Stimulated activated CD8-positive, alpha-beta memory T cell treated with anti-CD3 and anti-CD28 coated beads, Interleukin-15, amount 100 ng/mL, for 4 hours (primary cell): Measurements from ENCODE around the gene KLF16.
"Not testable (repeated sequence)": the region's sequence is repeated elsewhere in the genome, so short reads cannot be mapped to it uniquely, and the experiment has no call there.

Experiments used
- DNase-seq, 2 donors: peaks; one replicate each; pipeline ENCODE4 v3.0.0-alpha.2; 2020; ENCODE audit warnings: low read depth in 2 of 2

Gene KLF16

GRCh38 chr19:1863328-1863637 lies at the start of gene KLF16:
Gene KLF16, minus strand, starts transcription at chr19:1863579. Its CDS starts 82 bp downstream, at chr19:1863497.
- DNase-seq = no peak

DNA sequence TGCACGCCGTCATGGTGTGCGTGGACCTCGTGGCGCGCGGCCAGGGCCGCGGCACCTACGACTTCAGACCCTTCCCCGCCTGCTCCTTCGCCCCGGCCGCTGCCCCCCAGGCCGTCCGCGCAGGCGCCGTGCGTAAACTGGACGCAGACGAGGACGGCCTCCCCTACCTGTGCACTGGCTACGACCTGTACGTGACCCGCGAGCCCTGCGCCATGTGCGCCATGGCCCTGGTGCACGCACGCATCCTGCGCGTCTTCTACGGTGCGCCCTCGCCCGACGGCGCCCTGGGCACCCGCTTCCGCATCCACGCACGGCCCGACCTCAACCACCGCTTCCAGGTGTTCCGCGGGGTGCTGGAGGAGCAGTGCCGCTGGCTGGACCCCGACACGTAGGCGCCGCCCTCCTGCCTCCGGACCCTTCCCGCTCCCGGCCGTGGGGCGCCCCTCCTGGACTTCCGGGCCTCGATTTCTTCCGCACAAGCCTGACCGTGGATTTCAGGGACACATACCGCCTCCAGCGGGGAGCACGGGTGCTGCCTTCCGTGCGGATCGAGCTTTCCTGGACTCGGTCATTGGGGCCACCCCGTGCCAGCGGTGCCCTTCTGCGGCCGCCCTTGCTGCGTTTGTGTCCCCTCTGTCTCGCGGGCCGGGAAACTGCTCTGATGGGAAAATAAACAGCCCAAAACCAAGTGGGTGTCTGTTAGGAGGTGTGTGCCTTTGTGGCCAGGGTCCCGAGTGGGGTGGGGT lies 49.6 kb upstream of the KLF16 start:
- DNase-seq = no peak

- DNase-seq = no peak
Observed at GRCh38 chr19:1911995-1912394, 48.6 kb upstream of the KLF16 start.

GRCh38 chr19:1911098-1911497 lies 47.7 kb upstream of the KLF16 start:
- no peak for DNase-seq

DNA sequence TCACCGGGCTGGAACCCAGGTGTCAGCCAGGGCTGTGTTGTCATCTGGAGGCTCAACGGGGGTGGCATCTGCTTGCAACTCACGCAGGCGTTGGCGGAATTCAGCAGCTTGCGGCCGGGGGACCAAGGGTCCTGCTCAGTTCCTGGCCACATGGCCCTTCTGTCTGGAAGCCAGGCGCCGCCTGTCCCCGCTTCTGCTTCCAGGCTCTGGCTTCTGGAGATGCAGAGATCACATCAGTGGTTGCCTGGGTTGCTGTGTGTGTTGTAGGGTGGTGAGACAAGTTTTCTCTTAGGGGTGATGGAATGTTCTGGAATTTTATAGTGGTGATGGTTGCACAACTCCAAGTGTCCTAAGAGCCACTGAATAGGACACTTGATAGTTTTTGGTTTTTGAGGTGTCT lies 46.8 kb upstream of the KLF16 start:
- DNase-seq = no peak

DNA sequence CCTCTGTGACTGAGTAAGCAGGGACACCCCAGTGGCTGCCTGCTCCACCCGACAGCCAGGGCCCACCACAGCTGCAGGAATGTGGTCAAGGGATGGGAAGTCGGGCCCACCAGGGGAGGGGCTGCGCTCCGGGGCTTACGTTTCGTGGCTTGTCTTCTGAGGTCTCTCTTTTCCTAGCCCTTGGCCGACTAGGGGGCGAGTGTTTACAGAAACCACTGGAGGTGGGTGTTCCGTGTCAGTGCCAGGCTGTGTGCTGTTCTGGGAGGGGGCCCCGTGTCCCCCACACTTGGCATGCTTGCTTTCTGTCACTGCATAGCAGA lies 46.3 kb upstream of the KLF16 start:
- DNase-seq = no peak

DNA sequence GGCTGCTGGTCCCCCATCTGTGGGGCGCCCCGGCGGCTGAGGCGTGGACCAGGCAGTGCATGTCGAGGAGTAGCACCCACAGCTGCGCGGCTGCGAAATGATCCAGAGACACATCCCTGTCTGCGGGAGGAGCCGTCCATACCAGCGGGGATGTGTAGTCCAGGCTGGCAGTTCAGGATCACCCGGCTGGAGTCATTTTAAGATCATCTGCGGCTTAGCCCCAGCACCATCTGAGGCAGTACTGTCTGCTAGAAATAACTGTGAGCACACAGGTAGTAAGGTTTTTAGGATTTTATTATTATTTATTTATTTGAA lies 44.9 kb upstream of the KLF16 start:
- DNase-seq = no peak

DNA sequence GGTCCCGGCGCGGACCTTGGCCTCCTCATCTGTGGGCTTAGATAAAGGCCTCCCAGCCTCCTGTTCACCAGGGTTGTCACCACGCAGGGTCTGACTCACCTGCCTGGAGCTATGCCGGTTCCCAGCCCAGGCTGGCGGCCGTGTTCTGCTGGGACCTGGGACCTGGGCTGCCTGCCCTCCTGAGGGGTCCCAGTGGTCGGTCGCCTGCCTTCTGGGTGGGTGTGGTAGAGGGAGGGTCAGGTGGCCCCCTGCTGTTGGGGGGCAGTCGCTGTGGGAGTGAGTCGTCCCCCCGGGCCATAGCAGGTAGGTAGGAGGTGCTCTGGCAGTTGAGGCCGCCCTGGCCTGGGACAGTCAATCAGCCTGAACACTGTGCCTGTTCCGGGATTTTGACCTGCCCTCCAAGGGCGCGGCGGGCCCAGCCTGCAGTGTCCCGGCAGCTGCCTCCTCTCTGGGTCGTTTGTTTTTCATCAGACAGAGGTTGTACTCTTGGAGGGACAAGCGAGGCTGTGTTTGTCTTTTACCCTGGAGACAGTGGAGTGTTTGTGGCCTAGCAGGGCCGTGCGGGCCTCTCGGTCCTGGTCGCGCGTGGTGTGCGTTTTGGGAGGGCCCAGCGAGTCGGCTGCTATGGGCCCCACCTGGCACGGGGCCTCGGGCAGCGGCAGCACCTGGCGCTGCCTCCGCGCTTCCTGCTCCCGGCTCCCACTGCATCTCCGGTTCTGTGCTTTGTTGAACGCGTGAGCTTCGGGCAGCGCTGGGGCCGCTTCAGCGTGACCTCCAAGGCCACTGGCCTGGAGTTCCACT lies 44.4 kb upstream of the KLF16 start:
- DNase-seq = no peak

DNA sequence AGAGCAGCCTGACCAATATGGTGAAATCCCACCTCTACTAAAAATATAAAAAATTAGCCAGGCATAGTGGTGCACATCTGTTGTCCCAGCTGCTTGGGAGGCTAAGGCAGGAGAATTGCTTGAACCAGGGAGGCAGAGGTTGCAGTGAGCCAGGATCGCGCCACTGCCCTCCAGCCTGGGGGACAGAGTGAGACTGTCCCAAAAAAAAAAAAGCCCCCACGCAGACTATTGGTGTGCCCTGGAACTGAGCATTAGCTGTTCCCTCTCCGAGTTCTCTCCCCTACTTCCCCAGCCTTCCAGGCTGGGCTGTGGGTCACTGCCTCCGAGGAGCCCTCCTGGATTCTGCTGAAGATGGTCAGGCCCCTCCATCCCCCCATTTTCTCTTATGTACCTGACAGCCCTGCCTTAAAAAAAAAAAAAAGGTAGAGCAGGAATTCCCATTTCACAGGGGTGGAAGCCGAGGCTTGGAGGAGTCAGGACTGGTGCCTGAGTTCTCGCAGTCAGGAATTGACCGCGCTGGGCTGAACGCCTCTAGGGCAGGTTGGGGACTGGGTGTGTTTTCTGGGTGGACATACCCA lies 43.7 kb upstream of the KLF16 start:
- no peak for DNase-seq

- DNase-seq = no peak
Observed at GRCh38 chr19:1905863-1906375, 42.5 kb upstream of the KLF16 start.

GRCh38 chr19:1905110-1905862 lies 41.9 kb upstream of the KLF16 start, which contains the start of the genes ADAT3 and SCAMP4:
Gene ADAT3, plus strand, starts transcription at chr19:1905399. Its CDS starts 6,649 bp downstream, at chr19:1912048.
Gene SCAMP4, plus strand, starts transcription at chr19:1905399. Its CDS starts 9,621 bp downstream, at chr19:1915020.
- peak; percentile 97 for DNase-seq

DNA sequence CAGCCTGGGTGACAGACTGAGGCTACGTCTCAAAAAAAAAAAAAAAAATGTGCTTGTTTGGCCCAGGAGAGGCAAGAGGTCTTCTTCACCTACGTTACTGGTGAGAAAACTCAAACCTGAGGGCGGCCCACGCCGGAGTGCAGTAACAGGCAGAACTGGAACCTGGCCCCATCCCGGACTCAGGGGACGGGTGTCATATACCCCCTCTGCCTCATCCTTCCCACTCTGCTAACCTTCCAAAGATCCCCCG lies 41.4 kb upstream of the KLF16 start:
- no peak for DNase-seq

DNA sequence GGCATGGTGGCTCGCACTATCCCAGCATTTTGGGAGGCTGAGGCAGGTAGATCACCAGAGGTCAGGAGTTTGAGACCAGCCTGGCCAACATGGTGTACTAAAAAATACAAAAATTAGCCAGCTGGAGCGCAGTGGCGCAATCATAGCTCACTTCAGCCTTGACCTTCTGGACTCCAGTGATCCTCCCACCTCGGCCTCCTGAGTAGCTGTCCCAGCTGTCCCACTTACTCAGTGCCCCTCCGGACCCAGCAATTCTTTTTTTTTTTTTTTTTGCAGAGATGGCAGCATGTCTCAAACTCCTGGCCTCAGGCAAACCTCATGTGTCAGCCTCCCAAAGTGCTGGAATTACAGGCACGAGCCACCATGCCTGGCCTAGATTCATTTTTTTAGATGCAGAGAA lies 39.5 kb upstream of the KLF16 start:
- DNase-seq = no peak

DNA sequence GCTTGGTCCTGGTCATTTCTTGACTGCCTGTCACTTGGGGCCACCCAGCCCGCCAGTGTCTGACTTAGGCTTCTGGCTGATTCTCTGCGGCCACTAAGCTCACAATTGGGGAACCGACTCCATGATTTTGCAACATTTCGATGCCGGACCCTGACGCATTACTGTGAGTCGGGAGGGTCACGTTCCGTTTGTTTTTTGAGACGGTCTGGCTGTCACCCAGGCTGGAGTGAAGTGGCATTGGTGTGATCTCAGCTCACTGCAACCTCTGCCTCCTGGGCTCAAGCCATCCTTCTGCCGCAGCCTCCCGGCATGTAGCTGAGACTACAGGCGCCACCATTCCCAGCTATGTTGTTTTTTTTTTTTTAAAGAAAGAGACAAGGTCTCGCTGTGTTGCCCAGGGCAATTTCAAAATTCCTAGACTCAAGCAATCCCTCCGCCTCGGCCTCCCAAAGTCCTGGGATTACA lies 38.6 kb upstream of the KLF16 start:
- DNase-seq = no peak

DNA sequence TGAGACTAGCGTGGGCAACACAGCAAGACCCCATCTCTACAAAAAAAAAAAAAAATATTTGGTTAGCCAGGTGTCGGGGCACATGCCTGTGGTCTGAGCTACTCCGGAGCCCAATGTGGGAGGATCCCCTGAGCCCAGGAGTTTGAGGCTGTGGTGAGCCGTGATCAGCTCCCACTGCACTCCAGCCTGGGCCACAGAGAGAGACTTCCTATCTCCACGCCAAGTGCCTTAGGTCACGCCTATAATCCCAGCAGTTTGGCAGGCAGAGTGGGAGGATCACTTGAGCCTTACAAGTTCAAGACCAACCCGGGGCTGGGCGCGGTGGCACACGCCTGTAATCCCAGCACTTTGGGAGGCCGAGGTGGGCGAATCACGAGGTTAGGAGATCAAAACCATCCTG lies 33.1 kb upstream of the KLF16 start:
- DNase-seq = no peak

DNA sequence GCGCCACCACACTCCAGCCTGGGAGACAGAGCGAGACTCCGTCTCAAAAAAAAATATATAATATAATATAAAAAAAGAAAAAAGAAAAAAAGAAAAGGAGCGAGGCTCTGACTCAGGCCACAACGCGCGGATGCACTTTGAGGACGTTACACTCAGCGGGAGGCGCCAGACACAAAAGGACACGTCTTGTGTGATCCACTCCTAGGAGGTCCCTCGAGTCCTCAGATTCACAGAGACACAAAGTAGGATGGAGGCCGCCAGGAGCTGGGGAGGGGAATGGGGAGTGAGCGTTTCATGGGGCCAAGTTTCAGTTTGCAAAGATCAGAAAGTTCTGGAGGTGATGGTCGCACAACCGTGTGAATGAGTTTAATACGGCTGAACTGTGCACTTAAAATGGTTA lies 30.4 kb upstream of the KLF16 start:
- DNase-seq = no peak

GRCh38 chr19:1889907-1890306 lies 26.5 kb upstream of the KLF16 start:
- DNase-seq = no peak

- DNase-seq = no peak
Observed at GRCh38 chr19:1888385-1888784, 25.0 kb upstream of the KLF16 start.

GRCh38 chr19:1886360-1886759 lies 23.0 kb upstream of the KLF16 start:
- not testable (repeated sequence) for DNase-seq

DNA sequence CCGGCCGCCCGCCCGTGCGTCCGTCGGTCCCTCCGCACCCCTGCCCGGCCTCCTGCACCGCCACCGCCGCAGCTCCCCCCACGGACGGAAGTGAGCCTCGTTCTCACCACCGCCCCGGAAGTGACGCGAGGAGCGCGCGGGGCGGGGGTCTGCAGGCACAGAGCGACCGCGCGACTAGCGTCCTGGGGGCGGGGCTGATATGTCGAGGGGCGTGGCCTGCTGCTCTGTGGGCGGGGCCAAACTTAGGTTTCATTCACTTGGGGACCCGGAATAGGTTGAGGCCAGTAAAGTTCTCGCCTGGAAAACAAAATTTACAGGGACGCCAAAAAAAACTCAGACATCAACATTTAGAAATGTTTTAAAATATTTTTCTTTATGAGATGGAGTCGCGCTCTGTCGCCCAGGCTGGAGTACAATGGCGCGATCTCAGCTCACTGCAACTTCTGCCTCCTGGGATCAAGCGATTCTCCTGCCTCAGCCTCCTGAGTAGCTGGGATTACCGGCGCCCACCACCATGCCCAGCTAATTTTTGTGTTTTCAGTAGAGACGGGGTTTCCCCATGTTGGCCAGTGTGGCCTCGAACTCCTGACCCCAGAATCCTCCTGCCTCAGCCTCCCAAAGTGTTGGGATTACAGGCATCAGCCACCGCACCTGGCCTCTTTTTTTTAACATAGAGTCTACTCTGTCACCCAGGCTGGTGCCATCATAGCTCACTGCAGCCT lies 22.2 kb upstream of the KLF16 start, which contains the start of gene ABHD17A:
Gene ABHD17A, minus strand, starts transcription at position 99 of the 722 bp plus-strand sequence. CDS start 3,930 bp downstream, outside the sequence.
- DNase-seq = peak; percentile 85 to 90

DNA sequence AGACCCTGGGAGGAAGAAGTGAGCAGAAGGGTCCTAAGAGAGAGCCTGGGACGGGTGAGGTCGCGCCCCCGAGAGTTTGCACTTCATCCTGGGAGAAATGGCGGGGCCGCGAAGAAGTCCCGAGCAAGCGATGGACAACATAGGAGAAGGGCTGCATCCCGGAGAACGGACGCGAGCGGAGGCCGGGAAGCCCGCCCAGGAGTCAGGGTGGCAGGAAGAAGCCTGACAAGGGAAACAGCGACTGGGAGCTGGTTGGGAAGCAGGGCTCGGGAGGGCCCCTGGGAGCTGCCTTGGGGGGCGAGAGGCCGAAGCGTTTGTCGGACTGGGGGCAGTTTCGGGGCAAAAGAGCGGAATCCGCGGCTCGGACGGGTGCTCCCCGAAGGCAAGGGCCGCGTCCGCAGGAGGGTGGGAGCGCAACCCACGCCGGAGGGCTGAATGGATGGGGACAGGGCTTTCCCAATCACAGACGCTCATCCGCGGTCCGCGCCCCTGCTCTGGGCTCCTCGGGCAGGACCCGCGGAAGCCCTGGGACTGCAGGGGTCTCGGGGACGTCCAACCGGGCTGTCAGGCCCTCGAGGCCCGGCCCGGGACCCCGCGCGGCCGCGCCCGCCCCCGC lies 21.4 kb upstream of the KLF16 start:
- no peak for DNase-seq
